GM23248 (cell line): ENCODE data around the gene RBM38. TPM values are rescaled to one million over a fixed set of nuclear protein-coding genes. Genes with fewer than 3 reads are reported as not detected.

Experiments
- DNase-seq: peaks from one replicate; pipeline ENCODE4 v3.0.0-alpha.2; 2015
- H2AFZ ChIP-seq: fragments of 200-600 bp; sonication (generic); 2 replicates; pipeline ENCODE4 v1.6.1; 2016; ENCODE audit warnings: antibody characterized with exemption
- H3F3A ChIP-seq: fragments of 200-600 bp; sonication (generic); 2 replicates; pipeline ENCODE4 v1.6.1; 2016; ENCODE audit warnings: mild to moderate bottlenecking, antibody characterized with exemption, mixed run types; ENCODE audit not compliant: insufficient read depth
- H3K27ac ChIP-seq: fragments of 200-600 bp; sonication (generic); 2 replicates; pipeline ENCODE4 v1.5.1; 2016; ENCODE audit warnings: mild to moderate bottlenecking
- H3K27me3 ChIP-seq: fragments of 200-600 bp; sonication (generic); replicated peaks from 2 replicates; pipeline ENCODE4 v1.6.1; 2016; ENCODE audit warnings: mild to moderate bottlenecking; ENCODE audit not compliant: insufficient read depth
- H3K36me3 ChIP-seq: fragments of 200-600 bp; sonication (generic); 2 replicates; pipeline ENCODE4 v1.6.1; 2016; ENCODE audit warnings: low read depth, mild to moderate bottlenecking
- H3K4me1 ChIP-seq: fragments of 200-600 bp; sonication (generic); 2 replicates; pipeline ENCODE4 v1.6.1; 2016; ENCODE audit warnings: mild to moderate bottlenecking; ENCODE audit not compliant: insufficient read depth
- H3K4me2 ChIP-seq: fragments of 200-600 bp; sonication (generic); one replicate; pipeline ENCODE4 v1.6.1; 2016; ENCODE audit warnings: mild to moderate bottlenecking; ENCODE audit not compliant: unreplicated experiment
- H3K4me3 ChIP-seq: fragments of 200-600 bp; sonication (generic); 2 replicates; pipeline ENCODE4 v1.5.1; 2016; ENCODE audit warnings: mild to moderate bottlenecking
- H3K79me2 ChIP-seq: fragments of 200-600 bp; sonication (generic); 2 replicates; pipeline ENCODE4 v1.6.1; 2016; ENCODE audit warnings: mild to moderate bottlenecking; ENCODE audit not compliant: insufficient read depth
- H3K9ac ChIP-seq: fragments of 200-600 bp; sonication (generic); 2 replicates; pipeline ENCODE4 v1.6.1; 2016; ENCODE audit warnings: mild to moderate bottlenecking
- H3K9me2 ChIP-seq: fragments of 200-600 bp; sonication (generic); 2 replicates; pipeline ENCODE4 v1.6.1; 2016; ENCODE audit warnings: mixed run types, mild to moderate bottlenecking, moderate library complexity; ENCODE audit not compliant: insufficient read depth
- H3K9me3 ChIP-seq: fragments of 200-600 bp; sonication (generic); one replicate; pipeline ENCODE4 v1.6.1; 2017; ENCODE audit warnings: low read depth
- H4K20me1 ChIP-seq: fragments of 200-600 bp; sonication (generic); 2 replicates; pipeline ENCODE4 v1.6.0; 2016; ENCODE audit not compliant: insufficient read depth
- EZH2 ChIP-seq: fragments of 200-600 bp; sonication (generic); IDR thresholded peaks from 2 replicates; pipeline ENCODE4 v1.6.1; 2018; ENCODE audit warnings: antibody characterized with exemption, mild to moderate bottlenecking; ENCODE audit not compliant: insufficient read depth, poor library complexity, severe bottlenecking
- EZH2phosphoT487 ChIP-seq: fragments of 200-600 bp; sonication (generic); IDR thresholded peaks from 2 replicates; pipeline ENCODE4 v1.6.1; 2018; ENCODE audit warnings: antibody characterized with exemption, moderate library complexity, mild to moderate bottlenecking, low read depth; ENCODE audit not compliant: insufficient read depth
- WGBS, 2 experiments: methylation state at CpG; one replicate each; pipeline ENCODE4 v1.1.6; 2015 to 2017; ENCODE audit warnings: low lambda C conversion rate in 2 of 2, low coverage in 1 of 2; ENCODE audit errors: missing lambda C conversion rate in 2 of 2; 5-methylcytosine and 5-hydroxymethylcytosine counted together
- in situ Hi-C: fragments of 300-500 bp; cut with MboI; formaldehyde crosslinking; loops from 2 replicates; pipeline ENCODE4 v1.15.0; 2020
- polyA plus RNA-seq: library from polyadenylated mRNA; unstranded; fragments of >200 nt; fragmentation: Nextera tagmentation; extraction: Ambion mirVana; gene quantifications from 2 replicates; pipeline ENCODE4 v1.2.1, GENCODE V29; 2016
- total RNA-seq: library from RNA; depleted of rRNA; stranded (reverse); fragments of >200 nt; shearing (Covaris generic); gene quantifications from 2 replicates; pipeline ENCODE4 v1.2.3, GENCODE V29; 2014

The RBM38 gene
- total and polyA plus RNA-seq, 2 experiments from 2014 or later = 1.3 to 8.1 TPM

- WGBS, 2 experiments = 97 to 98% methylated on average over 4 of the region's 4 CpGs
- Histone ChIP-seq H3K4me2 (no peak overlapping the region), H3K27ac (no peak overlapping the region), H3K27me3 (no peaks in the 10 kb centered on the region), H4K20me1 (no peaks in the 10 kb centered on the region), H3K9ac (no peak overlapping the region), H3K36me3 (no peaks in the 10 kb centered on the region), H2AFZ (no peak overlapping the region), H3K4me3 (no peak overlapping the region), H3K9me3 (no peaks in the 10 kb centered on the region), H3K9me2 (no peaks in the 10 kb centered on the region), H3K4me1 (no peaks in the 10 kb centered on the region), H3K79me2 (no peaks in the 10 kb centered on the region), H3F3A (no peaks in the 10 kb centered on the region)
- no peak for DNase-seq
- TF ChIP-seq EZH2 = no peak
- no peak for TF ChIP-seq EZH2phosphoT487
- in situ Hi-C loops = loop anchor here (10.0 kb wide), 2 partner anchors 88 to 818 kb away; no protein-coding TSS in a partner anchor
Observed at GRCh38 chr20:57386762-57387161, 4.4 kb upstream of the RBM38 start.

- no peak for TF ChIP-seq EZH2phosphoT487
- TF ChIP-seq EZH2 = no peak
- H3K27me3 ChIP-seq = no peaks in the 10 kb centered on the region
- no peaks in the 10 kb centered on the region for H3K36me3 ChIP-seq
- WGBS, 2 experiments = 96 to 97% methylated on average over 6 to 8 of the region's 8 CpGs
- H2AFZ ChIP-seq = no peak overlapping the region
- H3F3A ChIP-seq = no peaks in the 10 kb centered on the region
- H3K4me3 ChIP-seq = no peak overlapping the region
- H3K9me2 ChIP-seq = no peaks in the 10 kb centered on the region
- in situ Hi-C loops = loop anchor here (10.0 kb wide), 2 partner anchors 87 to 817 kb away; no protein-coding TSS in a partner anchor
- H3K9me3 ChIP-seq = no peaks in the 10 kb centered on the region
- H4K20me1 ChIP-seq = no peaks in the 10 kb centered on the region
- H3K27ac ChIP-seq = no peak overlapping the region
- H3K9ac ChIP-seq = no peak overlapping the region
- H3K4me2 ChIP-seq = no peak overlapping the region
- 0 out of 2 replicates have a peak, but pooled peaks cover 3% of the 10 kb centered on the region for H3K79me2 ChIP-seq
- H3K4me1 ChIP-seq = no peaks in the 10 kb centered on the region
- no peak for DNase-seq
Observed at GRCh38 chr20:57387463-57387862, 3.7 kb upstream of the RBM38 start.

GRCh38 chr20:57387945-57388371, 3.2 kb upstream of the RBM38 start:
- no peak for DNase-seq
- in situ Hi-C loops = loop anchor here (10.0 kb wide), 2 partner anchors 87 to 817 kb away; no protein-coding TSS in a partner anchor
- TF ChIP-seq EZH2phosphoT487 = no peak
- no peak for TF ChIP-seq EZH2

GRCh38 chr20:57388953-57389694, 2.1 kb upstream of the RBM38 start:
- Histone ChIP-seq H4K20me1 (no peaks in the 10 kb centered on the region), H3K4me1 (no peaks in the 10 kb centered on the region), H3K4me2 (peak overlapping the region; percentile 70), H3K9me3 (no peaks in the 10 kb centered on the region), H3K27me3 (no peaks in the 10 kb centered on the region), H3K36me3 (no peaks in the 10 kb centered on the region), H3K4me3 (peak overlapping the region; percentile 58), H3K9ac (peak overlapping the region; percentile 62), H3K79me2 (0 out of 2 replicates have a peak, but pooled peaks cover 3% of the 10 kb centered on the region), H3F3A (no peaks in the 10 kb centered on the region), H3K9me2 (no peaks in the 10 kb centered on the region), H3K27ac (no peak overlapping the region), H2AFZ (peak overlapping the region; percentile 90)
- TF ChIP-seq EZH2phosphoT487 = no peak
- WGBS, 2 experiments = 11% methylated on average over 36 to 57 of the region's 57 CpGs
- peak; percentile 78 for DNase-seq
- in situ Hi-C loops = loop anchor here (10.0 kb wide), 2 partner anchors 86 to 816 kb away; no protein-coding TSS in a partner anchor

More at GRCh38 chr20:57387945-57388371, 3.2 kb upstream of the RBM38 start:
- H3K4me2 ChIP-seq = no peak overlapping the region
- H3K9me2 ChIP-seq = no peaks in the 10 kb centered on the region
- H3K4me1 ChIP-seq = no peaks in the 10 kb centered on the region
- no peaks in the 10 kb centered on the region for H3K36me3 ChIP-seq
- no peak overlapping the region for H3K27ac ChIP-seq
- H3K9me3 ChIP-seq = no peaks in the 10 kb centered on the region
- H4K20me1 ChIP-seq = no peaks in the 10 kb centered on the region
- no peaks in the 10 kb centered on the region for H3F3A ChIP-seq
- no peak overlapping the region for H3K9ac ChIP-seq
- no peak overlapping the region for H3K4me3 ChIP-seq
- H3K27me3 ChIP-seq = no peaks in the 10 kb centered on the region
- H2AFZ ChIP-seq = no peak overlapping the region
- 0 out of 2 replicates have a peak, but pooled peaks cover 3% of the 10 kb centered on the region for H3K79me2 ChIP-seq
- 96 to 100% methylated on average over 7 of the region's 7 CpGs for WGBS, 2 experiments
